Measurements from ENCODE around the gene OLFM3.
A peak's percentile ranks its signal among the peaks of the same experiment; 100 is the strongest.

OLFM3 gene

DNA sequence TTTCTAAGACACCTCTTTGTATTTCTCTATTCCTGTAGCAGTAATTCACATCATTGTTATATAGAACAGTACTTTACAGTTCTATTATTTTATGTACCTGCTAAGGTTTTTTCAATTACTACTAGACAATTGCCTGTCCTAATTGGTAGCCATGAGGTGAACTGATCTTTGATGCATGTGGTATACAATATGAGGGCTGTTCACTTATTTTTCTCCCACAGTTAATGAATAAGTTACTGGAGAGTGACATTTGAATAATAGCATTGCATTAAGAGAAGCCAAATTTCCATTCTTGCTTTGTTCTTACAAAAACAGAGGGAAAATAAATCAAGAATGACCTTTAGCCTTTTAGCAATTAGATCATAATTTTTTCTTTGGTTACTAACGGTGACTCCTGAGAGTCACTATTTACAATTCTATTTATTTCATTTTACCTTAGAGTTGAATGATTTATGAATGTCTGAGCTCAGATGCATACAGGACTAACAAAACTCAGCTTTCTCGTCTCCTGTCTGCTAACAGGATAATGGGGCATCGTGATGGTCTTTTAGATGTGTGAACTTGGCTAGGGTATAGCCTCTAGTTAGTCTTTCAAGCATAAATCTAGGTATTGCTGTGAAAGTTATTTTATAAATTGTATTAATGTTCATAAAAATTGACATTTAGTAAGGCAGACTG, 54.1 kb downstream of the OLFM3 start:
- DNase-seq, result no peak

GRCh38 chr1:101938681-101939080, 58.0 kb downstream of the OLFM3 start:
- DNase-seq, result no peak

DNA sequence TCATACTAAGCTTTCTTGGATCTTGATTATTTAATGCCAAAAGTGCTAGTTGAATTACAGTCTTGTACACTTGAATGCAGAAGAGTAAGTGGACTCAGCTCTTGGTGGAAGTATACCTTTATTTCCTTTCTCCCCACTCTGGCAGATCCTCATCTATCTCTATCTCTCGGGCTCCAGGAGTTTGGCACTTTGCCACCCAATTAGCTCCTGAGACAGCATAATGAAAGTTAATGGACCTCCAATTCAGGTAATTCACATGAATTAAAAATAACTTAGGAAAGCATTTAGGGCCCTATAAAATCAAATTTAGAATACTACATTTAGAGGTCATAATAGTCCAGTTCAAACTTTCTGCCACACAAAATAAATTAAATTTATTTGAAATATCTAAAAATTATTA, 67.4 kb downstream of the OLFM3 start:
- DNase-seq, result peak; percentile 42

DNA sequence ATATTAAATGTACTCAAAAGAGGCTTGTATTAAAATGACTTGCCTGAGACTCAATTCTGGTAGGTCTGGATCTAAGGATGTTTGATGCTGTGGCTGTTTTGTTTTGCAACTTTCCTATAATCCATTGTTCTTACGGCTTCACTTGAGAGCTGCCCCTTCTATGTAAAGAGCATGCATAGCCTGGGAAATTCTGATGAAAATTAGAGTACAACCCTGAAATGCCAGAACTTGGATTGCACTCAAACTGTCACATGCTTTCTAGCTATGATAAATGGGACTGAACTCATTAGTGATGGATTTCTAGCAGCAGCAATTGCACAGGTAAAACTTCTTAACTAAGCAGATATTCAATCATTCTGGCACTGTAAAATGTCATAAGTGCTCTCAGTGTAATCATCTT, 67.9 kb downstream of the OLFM3 start:
- DNase-seq, result no peak

DNA sequence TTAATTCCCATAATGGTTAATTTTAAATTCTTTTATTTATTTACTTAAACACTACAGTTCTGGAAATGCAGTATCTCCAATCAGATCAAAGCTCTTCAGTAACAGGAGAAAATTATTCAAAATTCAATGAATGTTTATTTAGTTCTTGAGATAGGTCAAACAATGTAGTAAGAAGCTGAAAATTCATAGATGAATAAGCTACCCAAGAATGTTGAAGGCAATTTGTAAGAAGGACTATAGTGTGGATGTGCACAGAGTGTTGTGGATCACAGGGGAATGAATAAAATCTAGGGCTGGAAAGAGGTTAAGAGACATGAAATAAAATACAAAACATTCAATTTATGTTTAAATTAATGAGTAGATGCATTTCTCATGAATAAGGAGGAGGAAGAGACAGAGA, 72.0 kb downstream of the OLFM3 start:
- DNase-seq, result no peak

GRCh38 chr1:101920577-101920976, 76.1 kb downstream of the OLFM3 start:
- DNase-seq, result peak; percentile 61

DNA sequence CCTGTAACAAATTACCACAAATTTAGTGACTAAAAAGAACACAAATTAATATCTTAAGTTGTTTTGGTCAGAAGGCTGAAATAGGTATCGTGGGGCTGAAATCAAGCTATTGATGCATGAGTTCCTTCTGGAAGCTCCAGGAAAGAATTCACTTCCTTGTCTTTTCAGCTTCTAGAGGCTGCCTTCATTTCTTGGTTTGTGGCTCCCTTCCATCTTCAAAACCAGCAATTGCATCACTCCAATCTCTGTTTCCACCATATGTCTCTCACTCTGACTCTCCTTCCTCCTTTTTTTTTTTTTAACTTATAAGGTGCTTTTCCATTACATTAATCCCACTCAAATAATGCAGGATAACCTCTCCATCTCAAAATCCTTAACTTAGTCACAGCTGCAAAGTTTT, 78.4 kb downstream of the OLFM3 start:
- DNase-seq, result no peak

- no peak for DNase-seq
These were observed 81.1 kb downstream of the OLFM3 start for GRCh38 chr1:101915597-101915996.

GRCh38 chr1:101914473-101915242, 82.1 kb downstream of the OLFM3 start:
- no peak for DNase-seq

DNA sequence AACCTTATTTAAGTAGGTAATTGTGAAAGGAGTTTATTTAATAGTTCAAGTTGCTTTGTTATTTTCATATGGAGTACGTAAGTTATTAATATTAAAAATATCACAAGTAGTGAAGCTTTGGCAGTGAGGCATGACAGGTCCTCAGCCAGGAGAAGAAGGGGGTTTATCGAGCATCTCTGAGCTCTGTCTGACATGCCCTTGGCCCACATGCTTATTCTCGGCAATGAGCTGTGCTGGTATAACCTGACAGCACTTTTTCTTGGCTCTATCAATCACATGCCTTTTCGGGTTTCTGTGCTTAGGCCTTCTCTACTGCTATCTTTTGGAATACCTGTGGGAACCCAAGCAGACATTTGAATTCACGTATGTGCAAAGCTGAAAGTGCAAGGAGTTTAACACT, 84.8 kb downstream of the OLFM3 start:
- no peak for DNase-seq

DNA sequence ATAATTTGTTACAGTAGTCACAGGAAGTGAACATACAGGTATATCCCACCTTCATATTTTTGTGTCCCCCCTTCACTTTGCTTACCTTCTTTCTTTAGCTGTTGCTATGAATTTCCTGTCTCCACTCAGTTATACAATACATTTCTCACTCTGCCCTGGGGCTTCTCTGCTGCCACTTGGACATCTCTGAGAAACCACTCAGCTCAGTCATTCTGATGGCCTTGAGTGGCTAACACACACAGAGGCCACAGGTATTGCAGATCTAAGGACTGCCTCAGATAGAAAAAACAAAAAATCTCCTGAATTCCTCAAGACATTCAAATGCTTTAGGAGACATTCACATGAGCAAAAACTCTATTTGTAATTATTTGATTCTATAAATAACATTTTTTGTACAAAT, 87.7 kb downstream of the OLFM3 start:
- DNase-seq, result no peak

DNA sequence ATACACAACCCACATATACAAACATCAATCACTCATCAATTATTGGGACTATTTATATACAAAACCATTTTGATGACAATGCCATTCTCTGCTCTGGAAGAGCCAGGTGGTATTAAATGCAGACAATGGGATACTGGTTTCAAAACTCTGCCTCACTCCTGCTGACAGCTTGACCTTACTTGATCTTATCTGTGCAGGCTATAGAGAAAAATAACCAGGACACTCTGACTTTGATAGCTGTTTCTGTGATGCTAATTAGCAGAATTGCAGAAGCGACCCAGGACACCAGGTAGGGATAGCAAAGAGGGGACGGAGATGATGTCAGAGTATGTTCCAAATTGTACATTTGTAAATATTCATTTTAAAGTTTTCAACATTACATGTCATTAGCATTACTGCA, 89.5 kb downstream of the OLFM3 start:
- DNase-seq, result no peak

DNA sequence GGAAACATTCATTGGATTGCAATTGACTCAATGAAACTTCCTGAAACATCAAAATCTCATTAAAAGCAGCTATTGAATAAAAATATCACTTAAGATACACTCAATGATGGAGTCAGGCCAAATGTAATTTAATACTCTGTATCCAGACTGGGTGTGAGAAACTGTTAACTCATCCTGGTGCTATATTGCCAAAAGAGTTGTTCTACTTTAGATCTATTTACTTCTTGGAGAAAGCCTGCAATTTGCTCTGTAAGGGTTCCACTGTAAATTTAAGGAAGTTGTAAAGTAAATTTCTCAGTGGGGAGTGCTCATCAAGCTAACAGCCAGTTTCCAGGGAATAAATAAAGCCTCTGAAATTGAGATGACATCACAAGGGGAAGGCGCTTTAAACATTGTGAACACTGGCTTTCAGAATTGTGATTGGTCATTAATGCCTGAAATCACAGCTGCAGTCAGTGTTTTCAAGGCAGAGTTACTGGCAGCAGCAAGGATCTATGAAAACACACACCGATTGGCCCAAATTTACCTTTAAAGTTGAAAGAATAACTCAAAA, 91.4 kb downstream of the OLFM3 start:
- peak; percentile 5 for DNase-seq

DNA sequence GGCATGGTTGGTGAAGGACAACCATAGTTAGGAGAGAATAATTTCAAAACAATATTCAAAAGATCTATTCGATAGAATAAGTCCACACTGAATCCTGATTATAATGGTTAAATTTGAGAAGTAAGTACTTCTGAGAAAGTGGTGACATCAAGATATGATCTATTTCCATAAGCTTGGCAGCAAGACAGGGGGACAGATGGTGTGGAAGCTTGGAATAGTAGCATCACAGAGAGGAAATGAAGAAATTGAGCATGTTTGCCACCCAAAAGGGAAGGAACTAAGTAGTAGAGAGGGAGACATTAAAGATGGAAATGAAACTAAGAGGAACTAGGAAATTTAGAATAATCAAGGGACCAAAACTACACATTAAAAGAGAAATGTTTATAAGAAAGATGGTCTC, 94.5 kb downstream of the OLFM3 start:
- DNase-seq, result no peak

DNA sequence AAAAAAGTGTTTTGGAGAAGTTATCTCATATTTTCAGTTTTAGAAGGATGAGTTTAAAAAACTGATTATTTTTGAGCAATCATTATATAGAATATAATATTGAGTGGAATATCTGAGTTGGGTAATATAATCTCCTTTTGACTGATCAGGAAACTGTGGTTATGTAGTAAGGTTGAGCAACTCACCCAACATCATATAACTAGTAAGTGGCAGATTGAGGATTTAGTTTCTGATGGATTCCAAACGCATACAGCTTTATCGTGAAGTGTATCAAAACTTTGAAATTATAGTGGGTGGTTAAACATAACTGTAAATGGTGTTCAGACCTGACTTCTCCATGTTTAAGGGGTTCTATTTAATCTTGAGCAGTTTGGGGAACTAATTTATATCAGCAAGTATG, 98.6 kb downstream of the OLFM3 start:
- DNase-seq, result no peak

DNA sequence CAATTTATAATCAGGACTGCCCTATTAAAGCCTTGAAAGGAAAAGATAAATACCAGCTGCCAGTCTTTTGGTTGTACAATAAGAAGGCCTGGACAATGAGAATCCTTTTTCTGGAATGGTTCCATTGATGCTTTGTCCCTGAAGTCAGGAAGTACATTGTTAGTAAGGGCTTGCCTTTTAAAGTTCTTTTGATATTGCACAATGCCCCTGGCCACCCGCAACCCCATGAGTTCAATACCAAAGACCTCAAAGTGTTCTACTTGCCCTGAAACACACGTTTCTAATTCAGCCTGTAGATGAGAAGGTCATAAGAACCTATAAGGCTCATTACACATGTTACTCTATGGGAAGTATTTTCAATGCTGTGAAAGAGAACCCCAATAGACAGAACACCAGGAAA, 112.1 kb downstream of the OLFM3 start:
- no peak for DNase-seq

DNA sequence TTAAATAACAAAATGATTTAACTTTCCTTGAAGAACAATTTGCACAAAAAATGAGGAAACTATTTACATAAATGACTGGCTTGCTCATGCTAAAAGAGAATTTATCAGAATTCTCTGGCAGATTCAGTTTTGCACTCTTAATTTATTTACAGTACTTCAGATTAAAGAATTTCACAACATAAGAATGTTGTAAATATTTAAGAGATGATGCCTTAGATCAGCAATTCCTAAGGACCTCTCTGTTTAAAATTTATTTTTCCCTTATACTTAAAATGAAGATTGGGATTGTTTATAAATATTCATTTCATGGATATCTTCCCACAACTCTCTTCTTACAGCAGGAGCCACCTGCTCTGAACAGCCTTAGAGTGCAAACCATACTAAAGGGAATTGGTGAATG, 120.8 kb downstream of the OLFM3 start:
- no peak for DNase-seq

DNA sequence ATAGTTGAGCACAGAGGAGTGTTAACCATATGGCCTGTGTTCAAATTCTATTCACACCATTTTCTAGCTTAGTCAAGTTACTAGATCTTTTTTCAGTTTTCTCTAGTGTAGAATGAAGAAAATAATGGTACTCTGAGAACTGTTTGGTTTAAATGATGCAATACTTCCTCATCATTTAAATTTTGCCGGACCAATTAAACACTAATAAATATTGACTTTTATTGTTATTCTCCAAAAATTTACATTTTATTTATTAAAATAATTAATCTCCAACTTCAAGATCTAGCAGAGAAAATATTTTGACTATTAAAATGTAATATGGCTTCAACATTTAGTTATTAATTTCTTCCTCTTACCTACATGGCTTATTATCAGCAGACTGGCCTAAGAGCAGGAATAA, 123.1 kb downstream of the OLFM3 start:
- DNase-seq, result no peak

- no peak for DNase-seq
These were observed 136.8 kb downstream of the OLFM3 start for GRCh38 chr1:101859941-101860340.

- DNase-seq, result no peak
These were observed 142.5 kb downstream of the OLFM3 start for GRCh38 chr1:101854271-101854670.

DNA sequence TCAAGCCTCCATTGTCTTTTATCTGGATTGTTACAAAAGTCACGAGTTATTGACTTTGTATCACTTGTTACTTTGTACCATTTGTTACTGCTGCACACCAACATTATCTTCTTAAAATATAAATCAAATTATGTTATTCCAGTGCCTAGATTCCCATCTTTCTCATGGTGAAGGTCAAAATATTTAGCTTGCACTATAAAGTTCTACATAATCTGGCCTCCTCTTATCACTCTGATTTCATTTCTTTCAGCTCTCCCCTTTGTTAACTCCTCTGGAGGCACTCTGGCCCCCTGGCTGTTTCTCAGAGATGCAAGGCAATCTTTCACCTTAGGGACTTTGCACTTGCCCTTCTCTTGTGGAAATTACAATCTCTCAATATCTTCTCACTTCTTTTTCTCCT, 143.8 kb downstream of the OLFM3 start:
- no peak for DNase-seq

GRCh38 chr1:101849356-101849755, 147.4 kb downstream of the OLFM3 start:
- DNase-seq, result no peak

DNA sequence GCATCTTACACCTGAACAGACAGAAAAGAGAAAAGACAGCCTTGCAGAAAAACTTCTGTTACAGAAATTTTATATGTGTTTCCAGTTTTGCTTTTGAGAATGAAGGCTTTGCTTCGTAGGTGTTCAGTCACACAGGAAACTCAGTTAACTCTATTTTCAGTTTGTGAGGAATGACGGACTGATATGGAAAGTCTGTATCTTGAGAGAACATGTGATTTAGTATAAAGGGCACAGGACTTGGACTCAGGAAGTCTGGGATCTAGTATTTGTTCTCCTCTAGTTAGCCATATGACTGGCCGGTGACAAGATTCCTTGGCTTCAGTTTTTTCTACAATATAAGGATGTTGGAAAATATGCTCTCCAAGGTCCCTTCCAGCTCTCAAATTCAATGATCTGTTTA, 149.1 kb downstream of the OLFM3 start:
- no peak for DNase-seq

DNA sequence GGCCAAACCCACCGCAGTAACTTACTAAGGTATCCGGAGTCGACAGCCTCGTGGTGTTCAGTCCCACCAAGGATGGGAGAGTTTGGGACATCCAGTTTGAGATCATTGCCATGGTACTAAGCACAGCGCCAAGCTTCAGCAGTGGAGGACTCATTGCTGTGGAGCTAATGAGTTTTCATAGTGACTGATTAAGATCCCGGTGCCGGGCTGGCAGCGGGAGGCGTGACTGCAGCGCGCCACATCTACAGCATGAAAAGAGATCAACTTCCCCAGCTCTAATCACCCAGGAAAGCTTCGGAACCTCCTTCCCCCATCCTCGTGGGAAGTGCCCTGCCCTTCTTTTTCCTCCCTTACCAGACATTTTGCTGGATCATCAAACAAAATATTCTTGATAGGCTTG, 149.9 kb downstream of the OLFM3 start:
- DNase-seq, result no peak

GRCh38 chr1:101843160-101843559, 153.6 kb downstream of the OLFM3 start:
- no peak for DNase-seq
